ENCODE results near the gene SLC39A11. TPM values are rescaled to one million over a fixed set of nuclear protein-coding genes. Genes with fewer than 3 reads are reported as not detected.

Gene SLC39A11
- total RNA-seq, 1 donor from 2014 or later = 34.8 TPM

- POLR2A ChIA-PET = no interaction called here
- TF ChIP-seq CTCF (IDR thresholded peaks at IDR 0.05) = no peak
- H3K36me3 Mint-ChIP-seq (ENCODE audit: low read depth) = no peaks in the 10 kb centered on the region
- no peak for DNase-seq
- no peak overlapping the region for H3K4me3 Mint-ChIP-seq
- no peaks in the 10 kb centered on the region for H3K4me1 Mint-ChIP-seq
- no peak for ATAC-seq (ENCODE audit: low read depth)
- H3K27ac Mint-ChIP-seq = no peak overlapping the region
- intact Hi-C loops (cut with micrococcal nuclease) = no loop called here
- no peaks in the 10 kb centered on the region for H3K27me3 Mint-ChIP-seq
- no peaks in the 10 kb centered on the region for H3K9me3 Mint-ChIP-seq
- CTCF ChIA-PET = no interaction called here
Observed at GRCh38 chr17:72749119-72749572, 343.3 kb downstream of the SLC39A11 start.

- no peak for TF ChIP-seq CTCF (IDR thresholded peaks at IDR 0.05)
- H3K27me3 Mint-ChIP-seq = no peaks in the 10 kb centered on the region
- ATAC-seq (ENCODE audit: low read depth) (no peak), DNase-seq (no peak)
- H3K36me3 Mint-ChIP-seq (ENCODE audit: low read depth) = no peaks in the 10 kb centered on the region
- no peaks in the 10 kb centered on the region for H3K9me3 Mint-ChIP-seq
- intact Hi-C loops (cut with micrococcal nuclease) = no loop called here
- H3K4me3 Mint-ChIP-seq = no peak overlapping the region
- ChIA-PET POLR2A (no interaction called here), CTCF (no interaction called here)
- no peak overlapping the region for H3K27ac Mint-ChIP-seq
- H3K4me1 Mint-ChIP-seq = no peaks in the 10 kb centered on the region
Observed at GRCh38 chr17:72747501-72747900, 345.0 kb downstream of the SLC39A11 start.

GRCh38 chr17:72745241-72745640 is 347.2 kb downstream of the SLC39A11 start:
- no peak for TF ChIP-seq CTCF (IDR thresholded peaks at IDR 0.05)
- H3K9me3 Mint-ChIP-seq = no peaks in the 10 kb centered on the region
- H3K36me3 Mint-ChIP-seq (ENCODE audit: low read depth) = no peaks in the 10 kb centered on the region
- H3K27me3 Mint-ChIP-seq = no peaks in the 10 kb centered on the region
- no peaks in the 10 kb centered on the region for H3K4me1 Mint-ChIP-seq
- ATAC-seq (ENCODE audit: low read depth) (no peak), DNase-seq (no peak)
- ChIA-PET POLR2A (no interaction called here), CTCF (no interaction called here)
- no peak overlapping the region for H3K27ac Mint-ChIP-seq
- intact Hi-C loops (cut with micrococcal nuclease) = no loop called here
- H3K4me3 Mint-ChIP-seq = no peak overlapping the region

- Mint-ChIP-seq H3K27ac (no peak overlapping the region), H3K9me3 (no peaks in the 10 kb centered on the region), H3K4me3 (no peak overlapping the region), H3K4me1 (no peaks in the 10 kb centered on the region), H3K27me3 (no peaks in the 10 kb centered on the region), H3K36me3 (ENCODE audit: low read depth) (peaks cover 6% of the 10 kb centered on the region)
- no peak for DNase-seq
- CTCF ChIA-PET = no interaction called here
- intact Hi-C loops (cut with micrococcal nuclease) = no loop called here
- TF ChIP-seq CTCF (IDR thresholded peaks at IDR 0.05) = no peak
- POLR2A ChIA-PET = no interaction called here
- no peak for ATAC-seq (ENCODE audit: low read depth)
Observed at GRCh38 chr17:72743037-72743467, 349.4 kb downstream of the SLC39A11 start.

- CTCF ChIA-PET = interaction anchor here (1.5 kb wide), 1 partner anchor 10 kb away, joined by 4 read pairs; no protein-coding TSS in a partner anchor
Observed at GRCh38 chr17:72737151-72737690, 355.3 kb downstream of the SLC39A11 start.

More at GRCh38 chr17:72737151-72737690, 355.3 kb downstream of the SLC39A11 start:
- H3K4me1 Mint-ChIP-seq = no peaks in the 10 kb centered on the region
- peaks cover 31% of the 10 kb centered on the region for H3K36me3 Mint-ChIP-seq (ENCODE audit: low read depth)
- H3K9me3 Mint-ChIP-seq = no peaks in the 10 kb centered on the region
- no peak overlapping the region for H3K27ac Mint-ChIP-seq
- no peak overlapping the region for H3K4me3 Mint-ChIP-seq
- intact Hi-C loops (cut with micrococcal nuclease) = no loop called here
- no peak for DNase-seq
- ATAC-seq (ENCODE audit: low read depth) = no peak
- POLR2A ChIA-PET = no interaction called here
- TF ChIP-seq CTCF (IDR thresholded peaks at IDR 0.05) = no peak
- no peaks in the 10 kb centered on the region for H3K27me3 Mint-ChIP-seq
